ENCODE data around the gene AK9.

DNA sequence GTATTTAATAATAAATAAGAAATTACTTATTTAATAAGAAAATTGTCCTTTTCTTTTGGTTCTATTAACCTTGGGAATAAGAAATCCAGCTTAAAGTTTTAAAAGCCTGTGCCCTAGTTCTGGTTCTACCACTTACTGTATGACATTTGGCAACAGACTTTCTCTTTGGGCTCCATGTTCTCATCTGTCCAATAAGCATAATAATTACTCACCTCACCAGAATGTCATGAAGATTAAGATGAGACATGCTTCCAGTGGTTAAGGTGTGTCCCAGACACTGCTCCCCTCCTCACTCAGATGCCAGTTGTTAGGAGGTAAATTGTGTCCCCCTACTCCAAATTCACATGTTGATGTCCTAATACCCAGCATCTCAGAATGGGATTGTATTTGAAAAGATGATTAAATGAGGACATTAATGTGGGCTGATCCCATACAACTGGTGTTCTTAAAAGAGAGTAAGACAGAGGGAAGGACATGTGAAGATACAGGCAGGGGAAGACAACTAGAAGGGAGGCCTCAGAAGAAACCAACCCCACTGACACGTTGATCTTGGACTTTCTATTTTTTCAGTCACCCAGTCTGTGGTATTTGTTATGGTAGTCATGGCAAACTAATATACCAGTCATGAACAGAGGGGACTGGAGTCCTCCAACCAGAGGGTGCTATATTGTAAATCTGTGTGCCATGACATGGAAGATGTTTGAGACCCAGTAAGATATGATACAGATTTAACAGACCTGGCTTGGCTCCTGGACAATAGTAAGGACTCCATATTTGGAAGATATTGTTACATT is 229.1 kb downstream of the AK9 start:
- TF ChIP-seq, protein P1, sequence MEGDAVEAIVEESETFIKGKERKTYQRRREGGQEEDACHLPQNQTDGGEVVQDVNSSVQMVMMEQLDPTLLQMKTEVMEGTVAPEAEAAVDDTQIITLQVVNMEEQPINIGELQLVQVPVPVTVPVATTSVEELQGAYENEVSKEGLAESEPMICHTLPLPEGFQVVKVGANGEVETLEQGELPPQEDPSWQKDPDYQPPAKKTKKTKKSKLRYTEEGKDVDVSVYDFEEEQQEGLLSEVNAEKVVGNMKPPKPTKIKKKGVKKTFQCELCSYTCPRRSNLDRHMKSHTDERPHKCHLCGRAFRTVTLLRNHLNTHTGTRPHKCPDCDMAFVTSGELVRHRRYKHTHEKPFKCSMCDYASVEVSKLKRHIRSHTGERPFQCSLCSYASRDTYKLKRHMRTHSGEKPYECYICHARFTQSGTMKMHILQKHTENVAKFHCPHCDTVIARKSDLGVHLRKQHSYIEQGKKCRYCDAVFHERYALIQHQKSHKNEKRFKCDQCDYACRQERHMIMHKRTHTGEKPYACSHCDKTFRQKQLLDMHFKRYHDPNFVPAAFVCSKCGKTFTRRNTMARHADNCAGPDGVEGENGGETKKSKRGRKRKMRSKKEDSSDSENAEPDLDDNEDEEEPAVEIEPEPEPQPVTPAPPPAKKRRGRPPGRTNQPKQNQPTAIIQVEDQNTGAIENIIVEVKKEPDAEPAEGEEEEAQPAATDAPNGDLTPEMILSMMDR (IDR thresholded peaks at IDR 0.05), result no peak
- no peak for TF ChIP-seq POLR2A (IDR thresholded peaks at IDR 0.05)
- no peak for TF ChIP-seq POLR2AphosphoS5 (IDR thresholded peaks at IDR 0.05)
